Neural crest cell (in vitro differentiated cells): ENCODE measurements around the gene PRPF19. TPM values are rescaled to one million over a fixed set of nuclear protein-coding genes. Genes with fewer than 3 reads are reported as not detected.

Experiments used
- DNase-seq: peaks from one replicate; pipeline ENCODE4 v3.0.0; 2021; ENCODE audit warnings: low read depth, mixed read lengths, low spot score
- H3K27ac Mint-ChIP-seq: one replicate; pipeline ENCODE4 v1.8.0; 2021; ENCODE audit warnings: mild to moderate bottlenecking, mixed read lengths; ENCODE audit not compliant: unreplicated experiment
- H3K27me3 Mint-ChIP-seq: 2 replicates; pipeline ENCODE4 v1.8.0; 2021; ENCODE audit warnings: low read depth, mild to moderate bottlenecking, mixed read lengths
- H3K36me3 Mint-ChIP-seq: 2 replicates; pipeline ENCODE4 v1.8.0; 2021; ENCODE audit warnings: low read depth, mild to moderate bottlenecking, mixed read lengths
- H3K4me1 Mint-ChIP-seq: 2 replicates; pipeline ENCODE4 v1.8.0; 2021; ENCODE audit warnings: mixed read lengths
- H3K4me3 Mint-ChIP-seq: one replicate; pipeline ENCODE4 v1.8.0; 2021; ENCODE audit warnings: mild to moderate bottlenecking, mixed read lengths
- H3K9me3 Mint-ChIP-seq: 2 replicates; pipeline ENCODE4 v1.8.0; 2021; ENCODE audit warnings: mixed read lengths
- total RNA-seq: library from RNA; stranded (reverse); gene quantifications from 2 replicates; pipeline ENCODE4 v1.2.1, GENCODE V29; 2021
- TF ChIP-seq, protein P1 (sequence below): fragments of 200-600 bp; sonication (generic); conservative IDR thresholded peaks from 2 replicates; pipeline ENCODE4 v1.5.0; 2021; ENCODE audit warnings: antibody characterized with exemption, mild to moderate bottlenecking

Gene PRPF19
- total RNA-seq, 1 donor from 2014 or later = 183 TPM

GRCh38 chr11:60937811-60938210 lies 31.4 kb upstream of the PRPF19 start:
- TF ChIP-seq, protein P1, sequence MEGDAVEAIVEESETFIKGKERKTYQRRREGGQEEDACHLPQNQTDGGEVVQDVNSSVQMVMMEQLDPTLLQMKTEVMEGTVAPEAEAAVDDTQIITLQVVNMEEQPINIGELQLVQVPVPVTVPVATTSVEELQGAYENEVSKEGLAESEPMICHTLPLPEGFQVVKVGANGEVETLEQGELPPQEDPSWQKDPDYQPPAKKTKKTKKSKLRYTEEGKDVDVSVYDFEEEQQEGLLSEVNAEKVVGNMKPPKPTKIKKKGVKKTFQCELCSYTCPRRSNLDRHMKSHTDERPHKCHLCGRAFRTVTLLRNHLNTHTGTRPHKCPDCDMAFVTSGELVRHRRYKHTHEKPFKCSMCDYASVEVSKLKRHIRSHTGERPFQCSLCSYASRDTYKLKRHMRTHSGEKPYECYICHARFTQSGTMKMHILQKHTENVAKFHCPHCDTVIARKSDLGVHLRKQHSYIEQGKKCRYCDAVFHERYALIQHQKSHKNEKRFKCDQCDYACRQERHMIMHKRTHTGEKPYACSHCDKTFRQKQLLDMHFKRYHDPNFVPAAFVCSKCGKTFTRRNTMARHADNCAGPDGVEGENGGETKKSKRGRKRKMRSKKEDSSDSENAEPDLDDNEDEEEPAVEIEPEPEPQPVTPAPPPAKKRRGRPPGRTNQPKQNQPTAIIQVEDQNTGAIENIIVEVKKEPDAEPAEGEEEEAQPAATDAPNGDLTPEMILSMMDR = no peak
- Mint-ChIP-seq H3K36me3 (no peaks in the 10 kb centered on the region), H3K27ac (no peak overlapping the region), H3K4me3 (peak overlapping the region; percentile 1), H3K4me1 (peaks cover 16% of the 10 kb centered on the region), H3K9me3 (no peaks in the 10 kb centered on the region), H3K27me3 (peaks cover 5% of the 10 kb centered on the region)
- no peak for DNase-seq

- H3K9me3 Mint-ChIP-seq = no peaks in the 10 kb centered on the region
- peaks cover 5% of the 10 kb centered on the region for H3K27me3 Mint-ChIP-seq
- no peaks in the 10 kb centered on the region for H3K36me3 Mint-ChIP-seq
- DNase-seq = no peak
- no peak overlapping the region for H3K4me3 Mint-ChIP-seq
- H3K27ac Mint-ChIP-seq = no peak overlapping the region
- H3K4me1 Mint-ChIP-seq = peaks cover 11% of the 10 kb centered on the region
- TF ChIP-seq, protein P1 = no peak
These were observed 30.8 kb upstream of the PRPF19 start for GRCh38 chr11:60937144-60937527.

DNA sequence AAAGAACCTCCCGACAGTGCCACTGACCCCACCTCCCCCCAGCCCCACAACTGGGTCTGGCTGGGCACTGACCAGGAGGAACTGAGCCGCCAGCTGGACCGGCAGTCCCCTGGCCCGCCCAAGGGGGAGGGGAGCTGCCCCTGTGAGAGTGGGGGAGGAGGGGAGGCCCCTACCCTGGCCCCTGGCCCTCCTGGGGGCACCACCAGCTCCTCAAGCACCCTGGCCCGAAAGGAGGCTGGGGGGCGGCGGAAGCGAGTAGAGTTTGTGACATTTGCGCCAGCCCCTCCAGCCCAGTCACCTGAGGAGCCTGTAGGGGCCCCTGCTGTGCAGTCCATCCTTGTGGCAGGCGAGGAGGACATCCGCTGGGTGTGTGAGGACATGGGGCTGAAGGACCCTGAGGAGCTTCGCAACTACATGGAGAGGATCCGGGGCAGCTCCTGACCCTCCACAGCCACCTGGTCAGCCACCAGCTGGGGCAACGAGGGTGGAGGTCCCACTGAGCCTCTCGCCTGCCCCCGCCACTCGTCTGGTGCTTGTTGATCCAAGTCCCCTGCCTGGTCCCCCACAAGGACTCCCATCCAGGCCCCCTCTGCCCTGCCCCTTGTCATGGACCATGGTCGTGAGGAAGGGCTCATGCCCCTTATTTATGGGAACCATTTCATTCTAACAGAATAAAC lies 30.2 kb upstream of the PRPF19 start:
- Mint-ChIP-seq H3K4me3 (no peak overlapping the region), H3K27me3 (peaks cover 5% of the 10 kb centered on the region), H3K9me3 (no peaks in the 10 kb centered on the region), H3K36me3 (no peaks in the 10 kb centered on the region), H3K4me1 (peaks cover 11% of the 10 kb centered on the region), H3K27ac (no peak overlapping the region)
- no peak for DNase-seq
- TF ChIP-seq, protein P1 = no peak

DNA sequence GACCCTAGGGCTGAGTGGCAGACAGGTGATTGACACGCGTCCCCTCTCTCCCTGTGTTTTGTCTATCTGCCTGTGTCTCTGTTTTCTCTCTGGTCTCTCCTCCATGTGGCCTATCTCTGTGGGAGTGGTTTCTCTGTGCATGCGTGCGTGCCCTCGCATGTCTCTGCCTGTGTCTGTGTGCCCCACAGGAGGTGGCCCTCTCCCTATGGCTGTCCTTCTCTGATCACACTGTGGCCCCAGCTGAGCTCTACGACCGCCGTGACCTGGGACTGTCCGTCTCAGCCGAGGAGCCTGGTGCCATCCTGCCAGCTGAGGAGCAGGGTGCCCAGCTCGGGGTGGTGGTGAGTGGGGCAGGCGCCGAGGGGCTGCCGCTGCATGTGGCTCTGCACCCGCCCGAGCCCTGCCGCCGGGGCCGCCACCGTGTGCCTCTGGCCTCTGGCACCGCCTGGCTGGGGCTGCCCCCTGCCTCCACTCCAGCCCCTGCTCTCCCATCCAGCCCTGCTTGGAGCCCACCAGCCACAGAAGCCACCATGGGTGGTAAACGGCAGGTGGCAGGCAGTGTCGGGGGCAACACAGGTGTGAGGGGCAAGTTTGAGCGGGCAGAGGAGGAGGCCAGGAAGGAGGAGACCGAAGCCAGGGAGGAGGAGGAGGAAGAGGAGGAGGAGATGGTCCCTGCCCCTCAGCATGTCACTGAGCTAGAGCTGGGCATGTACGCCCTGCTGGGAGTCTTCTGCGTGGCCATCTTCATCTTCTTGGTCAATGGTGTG lies 29.5 kb upstream of the PRPF19 start:
- H3K27me3 Mint-ChIP-seq = no peaks in the 10 kb centered on the region
- no peaks in the 10 kb centered on the region for H3K9me3 Mint-ChIP-seq
- peaks cover 11% of the 10 kb centered on the region for H3K4me1 Mint-ChIP-seq
- no peak overlapping the region for H3K27ac Mint-ChIP-seq
- H3K4me3 Mint-ChIP-seq = peak overlapping the region; percentile 41
- H3K36me3 Mint-ChIP-seq = peaks cover under 1% of the 10 kb centered on the region
- TF ChIP-seq, protein P1 = no peak
- no peak for DNase-seq

DNA sequence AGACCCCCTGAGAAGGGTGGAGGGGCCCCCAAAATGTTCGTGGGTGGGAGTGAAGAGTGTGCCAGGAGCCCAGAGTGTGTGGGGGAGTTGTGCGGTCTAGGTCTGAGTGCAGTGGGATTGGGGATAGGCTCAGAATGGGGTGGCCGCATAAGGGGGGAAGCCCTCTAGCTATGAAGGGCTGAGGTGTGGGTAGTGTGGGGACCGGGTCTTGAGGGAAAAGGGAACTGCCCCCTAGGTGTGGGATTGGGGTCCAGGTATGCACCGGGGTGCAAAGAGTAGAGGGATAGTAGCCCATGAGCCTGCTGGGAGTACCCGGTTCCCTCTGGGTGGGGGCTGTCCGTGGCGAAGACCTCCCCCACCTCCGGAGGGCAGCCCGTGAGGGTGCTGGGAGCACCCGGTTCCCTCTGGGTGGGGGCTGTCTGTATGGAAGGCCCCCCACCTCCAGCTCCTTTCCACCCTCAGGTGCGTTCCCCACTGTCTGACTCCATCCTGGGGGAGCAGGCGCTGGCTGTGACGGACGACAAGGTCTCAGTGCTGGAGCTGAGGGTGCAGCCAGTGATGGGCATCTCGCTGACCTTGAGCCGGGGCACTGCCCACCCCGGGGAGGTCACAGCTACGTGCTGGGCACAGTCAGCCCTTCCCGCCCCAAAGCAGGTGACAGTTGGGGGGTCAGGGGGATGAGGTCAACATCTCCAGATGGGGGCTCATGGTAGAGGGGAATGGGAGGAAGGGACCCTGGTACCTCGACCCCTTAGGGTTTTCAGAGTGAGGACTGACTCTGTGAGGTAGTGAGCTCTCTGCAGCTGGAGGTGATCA lies 28.6 kb upstream of the PRPF19 start:
- peak overlapping the region; percentile 41 for H3K4me3 Mint-ChIP-seq
- peaks cover 2% of the 10 kb centered on the region for H3K36me3 Mint-ChIP-seq
- H3K27me3 Mint-ChIP-seq = no peaks in the 10 kb centered on the region
- H3K9me3 Mint-ChIP-seq = no peaks in the 10 kb centered on the region
- no peak for DNase-seq
- TF ChIP-seq, protein P1 = no peak
- H3K27ac Mint-ChIP-seq = no peak overlapping the region
- peaks cover 11% of the 10 kb centered on the region for H3K4me1 Mint-ChIP-seq
